ENCODE data around the gene DTX3. TPM values are rescaled to one million over a fixed set of nuclear protein-coding genes. Genes with fewer than 3 reads are reported as not detected.

DTX3 gene
- total RNA-seq, 1 donor from 2014 or later: 26.0 TPM

DNA sequence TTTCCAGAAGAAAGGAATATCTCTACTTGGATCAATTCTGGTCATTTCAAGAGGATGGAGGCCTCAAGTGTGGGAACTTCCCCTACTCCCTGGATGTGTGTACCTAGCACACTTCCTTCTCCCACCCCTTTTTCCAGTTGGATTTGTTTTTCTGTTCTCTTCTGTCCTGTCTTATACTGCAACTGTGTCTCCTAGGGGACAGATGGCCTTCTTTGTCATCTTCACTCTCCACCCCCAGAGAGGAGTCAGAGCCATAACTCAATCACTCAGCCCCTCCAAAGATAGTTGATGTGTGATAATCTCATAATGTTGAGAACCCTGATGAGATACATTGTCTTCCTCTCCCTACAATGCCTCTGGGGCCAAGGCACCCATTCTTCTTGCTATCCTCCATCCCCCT lies 2.1 kb upstream of the DTX3 start:
- TF ChIP-seq, protein P1, sequence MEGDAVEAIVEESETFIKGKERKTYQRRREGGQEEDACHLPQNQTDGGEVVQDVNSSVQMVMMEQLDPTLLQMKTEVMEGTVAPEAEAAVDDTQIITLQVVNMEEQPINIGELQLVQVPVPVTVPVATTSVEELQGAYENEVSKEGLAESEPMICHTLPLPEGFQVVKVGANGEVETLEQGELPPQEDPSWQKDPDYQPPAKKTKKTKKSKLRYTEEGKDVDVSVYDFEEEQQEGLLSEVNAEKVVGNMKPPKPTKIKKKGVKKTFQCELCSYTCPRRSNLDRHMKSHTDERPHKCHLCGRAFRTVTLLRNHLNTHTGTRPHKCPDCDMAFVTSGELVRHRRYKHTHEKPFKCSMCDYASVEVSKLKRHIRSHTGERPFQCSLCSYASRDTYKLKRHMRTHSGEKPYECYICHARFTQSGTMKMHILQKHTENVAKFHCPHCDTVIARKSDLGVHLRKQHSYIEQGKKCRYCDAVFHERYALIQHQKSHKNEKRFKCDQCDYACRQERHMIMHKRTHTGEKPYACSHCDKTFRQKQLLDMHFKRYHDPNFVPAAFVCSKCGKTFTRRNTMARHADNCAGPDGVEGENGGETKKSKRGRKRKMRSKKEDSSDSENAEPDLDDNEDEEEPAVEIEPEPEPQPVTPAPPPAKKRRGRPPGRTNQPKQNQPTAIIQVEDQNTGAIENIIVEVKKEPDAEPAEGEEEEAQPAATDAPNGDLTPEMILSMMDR (IDR thresholded peaks at IDR 0.05): no peak
- intact Hi-C loops (cut with DNase I): no loop called here
- Histone ChIP-seq H3K27ac (no peak overlapping the region), H3K4me1 (peaks cover 16% of the 10 kb centered on the region), H3K36me3 (peaks cover 31% of the 10 kb centered on the region), H3K9me3 (no peaks in the 10 kb centered on the region), H3K4me3 (no peak overlapping the region), H3K27me3 (no peaks in the 10 kb centered on the region)
- DNase-seq: no peak
- no peak for ATAC-seq

DNA sequence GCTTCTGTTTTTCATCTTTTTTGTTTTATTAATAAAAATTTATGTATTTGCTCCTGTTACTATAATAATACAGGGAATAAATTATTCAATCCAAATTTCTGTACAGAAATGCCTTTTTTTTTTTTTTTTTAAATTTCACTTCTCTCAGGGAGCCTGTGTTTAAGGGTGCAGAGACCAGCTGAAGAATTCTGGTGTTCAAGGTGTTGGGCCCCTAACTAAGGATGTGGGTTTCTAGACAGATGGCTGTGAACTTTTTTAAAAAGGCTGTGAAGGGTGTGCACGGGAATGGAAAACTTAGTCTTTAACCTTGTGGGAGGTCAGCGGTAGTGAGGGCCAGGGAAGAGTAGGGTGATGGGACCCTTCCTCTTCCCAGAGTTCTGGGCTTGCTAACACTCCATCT lies 1.3 kb upstream of the DTX3 start:
- H3K27me3 ChIP-seq: no peaks in the 10 kb centered on the region
- peak overlapping the region; percentile 89 for H3K27ac ChIP-seq
- no peak for ATAC-seq
- H3K4me1 ChIP-seq: peaks cover 16% of the 10 kb centered on the region
- intact Hi-C loops (cut with DNase I): no loop called here
- no peaks in the 10 kb centered on the region for H3K9me3 ChIP-seq
- H3K36me3 ChIP-seq: peaks cover 31% of the 10 kb centered on the region
- H3K4me3 ChIP-seq: no peak overlapping the region
- no peak for DNase-seq
- TF ChIP-seq, protein P1 (IDR thresholded peaks at IDR 0.05): no peak

DNA sequence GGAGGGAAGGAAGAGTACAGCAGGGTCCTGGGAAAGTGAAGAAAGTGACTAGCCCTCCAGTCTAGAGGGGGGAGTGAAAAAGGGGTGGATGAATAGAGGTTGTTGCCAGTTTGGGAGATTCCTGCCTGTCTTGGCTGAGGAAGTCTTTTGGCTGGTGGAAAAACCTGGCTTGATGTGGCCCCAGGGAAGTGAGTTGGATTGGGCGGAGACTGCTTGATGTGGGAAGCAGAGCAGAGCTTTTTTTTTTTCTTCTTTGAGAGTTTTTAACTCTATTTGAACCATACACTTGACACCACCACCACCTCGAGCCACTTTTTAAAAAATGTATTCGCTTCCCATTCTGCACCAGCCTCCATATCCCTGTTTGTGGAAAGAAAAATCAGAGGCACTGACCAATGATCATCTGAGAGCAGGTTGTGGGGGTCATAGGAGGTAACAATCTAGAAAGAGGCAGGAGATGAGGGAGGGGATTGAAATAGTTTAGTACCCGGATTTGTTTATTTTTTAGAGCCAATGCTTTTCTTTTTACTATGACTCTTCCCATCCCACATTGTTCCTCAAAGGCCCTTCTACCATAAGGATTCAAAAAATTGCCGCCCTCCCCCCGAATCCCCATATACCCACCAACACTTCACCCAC lies 690 bp upstream of the DTX3 start:
- intact Hi-C loops (cut with DNase I): no loop called here
- Histone ChIP-seq H3K27me3 (no peaks in the 10 kb centered on the region), H3K9me3 (no peaks in the 10 kb centered on the region), H3K36me3 (peaks cover 31% of the 10 kb centered on the region), H3K4me3 (peak overlapping the region; percentile 58), H3K27ac (peak overlapping the region; percentile 89), H3K4me1 (peaks cover 16% of the 10 kb centered on the region)
- ATAC-seq: peak; percentile 44
- TF ChIP-seq, protein P1 (IDR thresholded peaks at IDR 0.05): no peak
- no peak for DNase-seq

DNA sequence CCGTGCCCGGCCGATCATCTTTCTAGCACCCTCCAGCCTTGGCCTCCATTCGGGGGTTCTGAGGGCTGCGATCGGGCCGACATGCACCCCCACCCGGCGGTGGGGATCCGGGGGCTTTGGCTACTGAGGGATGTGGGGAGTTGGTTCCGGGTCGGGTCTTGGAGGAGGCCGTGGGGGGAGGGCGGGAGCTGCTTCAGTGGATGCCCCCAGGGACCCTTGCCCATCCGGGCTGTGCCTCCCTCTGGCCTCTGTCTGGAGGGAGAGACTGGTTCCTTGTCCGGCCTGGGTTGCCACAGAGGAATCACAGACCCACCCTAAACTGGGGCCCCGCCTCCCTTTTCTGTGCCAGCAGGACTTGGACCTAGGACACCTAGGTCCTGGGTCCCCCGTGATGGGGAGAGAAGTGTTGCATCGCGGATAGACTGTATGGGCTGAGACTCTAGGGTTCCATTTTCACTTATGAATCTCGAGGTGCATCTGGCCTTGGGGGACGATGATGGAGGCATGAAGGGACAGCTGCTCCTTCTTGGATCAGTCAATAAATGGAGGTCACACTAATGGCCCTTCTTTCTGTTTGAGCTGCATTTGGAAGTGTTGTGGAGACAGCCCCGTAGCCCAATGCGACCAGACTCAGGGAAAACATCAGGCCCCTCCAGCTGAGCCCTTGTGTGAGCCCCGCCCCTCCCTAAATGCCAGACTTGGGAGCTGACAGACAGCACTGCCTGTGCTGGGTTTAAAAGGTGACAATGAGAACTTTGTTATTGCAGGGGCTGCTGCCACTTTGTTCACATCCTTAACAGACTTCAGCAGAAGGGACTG lies 577 bp downstream of the DTX3 start:
- Histone ChIP-seq H3K9me3 (no peaks in the 10 kb centered on the region), H3K36me3 (peaks cover 23% of the 10 kb centered on the region), H3K27me3 (no peaks in the 10 kb centered on the region), H3K4me1 (peaks cover 16% of the 10 kb centered on the region), H3K4me3 (peak overlapping the region; percentile 58), H3K27ac (peak overlapping the region; percentile 89)
- no peak for DNase-seq
- peak; percentile 32 for ATAC-seq
- intact Hi-C loops (cut with DNase I): no loop called here
- TF ChIP-seq, protein P1 (IDR thresholded peaks at IDR 0.05): no peak

DNA sequence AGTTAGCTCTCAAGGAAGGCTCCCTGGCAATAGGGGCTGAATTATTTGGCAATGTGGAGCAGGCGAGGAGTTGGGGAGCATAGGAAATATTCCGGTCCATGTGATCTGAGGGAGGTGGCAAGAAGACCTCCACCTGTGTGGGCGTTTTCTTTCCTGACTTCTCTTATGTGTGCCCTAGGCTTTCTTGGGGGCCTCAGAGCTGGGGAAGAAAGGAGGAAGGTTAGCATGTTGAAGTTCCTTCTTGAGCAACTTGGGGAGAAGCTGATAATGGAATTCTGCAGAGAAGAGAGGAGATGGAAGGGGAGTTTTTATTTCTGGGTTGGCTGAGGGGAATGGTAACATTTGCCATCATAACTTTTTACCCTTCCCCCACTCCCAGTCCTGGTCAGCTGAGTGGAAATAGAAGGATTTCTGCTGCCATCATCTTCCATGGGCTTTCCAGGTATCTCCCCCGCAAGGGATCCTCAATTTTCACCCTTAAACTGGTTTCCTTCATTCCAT lies 1.2 kb downstream of the DTX3 start:
- TF ChIP-seq, protein P1 (IDR thresholded peaks at IDR 0.05): no peak
- H3K9me3 ChIP-seq: no peaks in the 10 kb centered on the region
- ATAC-seq (no peak), DNase-seq (no peak)
- intact Hi-C loops (cut with DNase I): no loop called here
- peak overlapping the region; percentile 58 for H3K4me3 ChIP-seq
- H3K4me1 ChIP-seq: peaks cover 19% of the 10 kb centered on the region
- peaks cover 17% of the 10 kb centered on the region for H3K36me3 ChIP-seq
- H3K27me3 ChIP-seq: no peaks in the 10 kb centered on the region
- H3K27ac ChIP-seq: no peak overlapping the region

Measured in upper lobe of right lung (tissue), 1 donor.